ENCODE results near the gene ZNF343. TPM values are rescaled to one million over a fixed set of nuclear protein-coding genes. Genes with fewer than 3 reads are reported as not detected.
"Not testable (repeated sequence)": the region's sequence is repeated elsewhere in the genome, so short reads cannot be mapped to it uniquely, and the experiment has no call there.

The ZNF343 gene
- total RNA-seq, 1 donor from 2014 or later, result 15.5 TPM

DNA sequence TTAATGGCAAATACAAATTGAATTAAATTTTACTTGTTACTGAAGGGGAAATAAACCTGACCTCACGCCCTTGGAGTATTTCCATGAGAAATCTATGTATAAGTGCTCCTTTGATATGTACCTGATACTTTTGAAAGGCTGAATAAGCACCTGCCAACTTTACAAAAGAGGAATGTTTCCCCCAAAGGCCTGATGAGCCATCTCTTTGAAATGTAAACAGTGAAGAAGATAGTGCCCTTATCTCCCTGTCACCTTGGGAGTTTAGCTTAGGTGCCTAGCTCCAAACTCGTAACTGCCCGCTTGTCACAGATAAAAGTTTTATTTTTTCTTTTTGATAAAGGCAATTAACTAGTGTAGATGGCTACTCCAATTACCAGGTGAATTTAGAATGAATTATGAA, 1.1 kb upstream of the ZNF343 start:
- H3K27me3 Mint-ChIP-seq (ENCODE audit: unreplicated experiment), result no peaks in the 10 kb centered on the region
- no peak overlapping the region for H3K4me3 Mint-ChIP-seq (ENCODE audit: unreplicated experiment)
- H3K9me3 Mint-ChIP-seq (ENCODE audit: unreplicated experiment), result peaks cover 7% of the 10 kb centered on the region

GRCh38 chr20:2509468-2509781, 710 bp upstream of the ZNF343 start:
- peaks cover 4% of the 10 kb centered on the region for H3K4me1 Mint-ChIP-seq (ENCODE audit: low read depth, unreplicated experiment)
- no peaks in the 10 kb centered on the region for H3K36me3 Mint-ChIP-seq (ENCODE audit: unreplicated experiment)
- H3K4me3 Mint-ChIP-seq (ENCODE audit: unreplicated experiment), result peak overlapping the region; percentile 100
- H3K27ac Mint-ChIP-seq (ENCODE audit: unreplicated experiment), result peak overlapping the region; percentile 98
- TF ChIP-seq CTCF (IDR thresholded peaks at IDR 0.05; ENCODE audit: partially characterized antibody, unreplicated experiment), result no peak
- no peaks in the 10 kb centered on the region for H3K27me3 Mint-ChIP-seq (ENCODE audit: unreplicated experiment)
- H3K9me3 Mint-ChIP-seq (ENCODE audit: unreplicated experiment), result peaks cover 7% of the 10 kb centered on the region
- DNase-seq, result peak; percentile 28

More for the DNA sequence above, 1.1 kb upstream of the ZNF343 start:
- no peak for DNase-seq
- TF ChIP-seq CTCF (IDR thresholded peaks at IDR 0.05; ENCODE audit: partially characterized antibody, unreplicated experiment), result no peak
- H3K27ac Mint-ChIP-seq (ENCODE audit: unreplicated experiment), result no peak overlapping the region
- H3K36me3 Mint-ChIP-seq (ENCODE audit: unreplicated experiment), result no peaks in the 10 kb centered on the region
- peaks cover 4% of the 10 kb centered on the region for H3K4me1 Mint-ChIP-seq (ENCODE audit: low read depth, unreplicated experiment)

GRCh38 chr20:2507875-2508630, 662 bp downstream of the ZNF343 start:
- TF ChIP-seq CTCF (IDR thresholded peaks at IDR 0.05; ENCODE audit: partially characterized antibody, unreplicated experiment), result no peak
- Mint-ChIP-seq H3K9me3 (ENCODE audit: unreplicated experiment) (peaks cover 7% of the 10 kb centered on the region), H3K27me3 (ENCODE audit: unreplicated experiment) (peaks cover 2% of the 10 kb centered on the region), H3K36me3 (ENCODE audit: unreplicated experiment) (no peaks in the 10 kb centered on the region), H3K4me1 (ENCODE audit: low read depth, unreplicated experiment) (peaks cover 4% of the 10 kb centered on the region), H3K27ac (ENCODE audit: unreplicated experiment) (peak overlapping the region; percentile 98), H3K4me3 (ENCODE audit: unreplicated experiment) (peak overlapping the region; percentile 100)
- no peak for DNase-seq

DNA sequence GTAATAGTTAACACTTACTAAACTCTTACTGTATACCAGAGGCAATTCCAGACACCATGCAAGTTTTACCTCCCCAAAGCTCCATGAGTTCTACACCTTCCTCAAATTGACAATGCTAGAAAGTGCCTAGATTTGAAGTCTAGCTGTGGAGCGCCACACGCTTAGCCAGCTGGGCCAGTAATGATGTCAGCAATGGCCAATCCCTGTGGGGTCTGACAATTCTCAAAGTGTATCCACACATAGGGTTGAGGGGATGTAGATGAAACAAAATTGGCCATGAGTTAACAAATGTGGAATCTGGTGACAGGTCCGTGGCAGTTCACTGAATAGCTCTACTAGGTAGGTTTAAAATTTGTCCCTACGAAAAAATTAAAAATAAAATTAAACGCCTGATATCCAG, 1.3 kb downstream of the ZNF343 start:
- peaks cover 7% of the 10 kb centered on the region for H3K9me3 Mint-ChIP-seq (ENCODE audit: unreplicated experiment)
- no peak for TF ChIP-seq CTCF (IDR thresholded peaks at IDR 0.05; ENCODE audit: partially characterized antibody, unreplicated experiment)
- peaks cover 4% of the 10 kb centered on the region for H3K4me1 Mint-ChIP-seq (ENCODE audit: low read depth, unreplicated experiment)
- H3K36me3 Mint-ChIP-seq (ENCODE audit: unreplicated experiment), result no peaks in the 10 kb centered on the region
- H3K4me3 Mint-ChIP-seq (ENCODE audit: unreplicated experiment), result peak overlapping the region; percentile 100
- H3K27me3 Mint-ChIP-seq (ENCODE audit: unreplicated experiment), result peaks cover 3% of the 10 kb centered on the region
- no peak for DNase-seq
- H3K27ac Mint-ChIP-seq (ENCODE audit: unreplicated experiment), result peak overlapping the region; percentile 17

- H3K27me3 Mint-ChIP-seq (ENCODE audit: unreplicated experiment); H3K4me1 Mint-ChIP-seq (ENCODE audit: low read depth, unreplicated experiment); H3K36me3 Mint-ChIP-seq (ENCODE audit: unreplicated experiment); DNase-seq; H3K27ac Mint-ChIP-seq (ENCODE audit: unreplicated experiment); H3K9me3 Mint-ChIP-seq (ENCODE audit: unreplicated experiment); H3K4me3 Mint-ChIP-seq (ENCODE audit: unreplicated experiment): not testable (repeated sequence)
Measured at GRCh38 chr20:2506426-2506825, 2.3 kb downstream of the ZNF343 start.

- H3K4me3 Mint-ChIP-seq (ENCODE audit: unreplicated experiment); DNase-seq; H3K36me3 Mint-ChIP-seq (ENCODE audit: unreplicated experiment); H3K27me3 Mint-ChIP-seq (ENCODE audit: unreplicated experiment); H3K27ac Mint-ChIP-seq (ENCODE audit: unreplicated experiment); H3K4me1 Mint-ChIP-seq (ENCODE audit: low read depth, unreplicated experiment): not testable (repeated sequence)
- peaks cover 11% of the 10 kb centered on the region for H3K9me3 Mint-ChIP-seq (ENCODE audit: unreplicated experiment)
Measured at GRCh38 chr20:2504803-2505202, 3.9 kb downstream of the ZNF343 start.

DNA sequence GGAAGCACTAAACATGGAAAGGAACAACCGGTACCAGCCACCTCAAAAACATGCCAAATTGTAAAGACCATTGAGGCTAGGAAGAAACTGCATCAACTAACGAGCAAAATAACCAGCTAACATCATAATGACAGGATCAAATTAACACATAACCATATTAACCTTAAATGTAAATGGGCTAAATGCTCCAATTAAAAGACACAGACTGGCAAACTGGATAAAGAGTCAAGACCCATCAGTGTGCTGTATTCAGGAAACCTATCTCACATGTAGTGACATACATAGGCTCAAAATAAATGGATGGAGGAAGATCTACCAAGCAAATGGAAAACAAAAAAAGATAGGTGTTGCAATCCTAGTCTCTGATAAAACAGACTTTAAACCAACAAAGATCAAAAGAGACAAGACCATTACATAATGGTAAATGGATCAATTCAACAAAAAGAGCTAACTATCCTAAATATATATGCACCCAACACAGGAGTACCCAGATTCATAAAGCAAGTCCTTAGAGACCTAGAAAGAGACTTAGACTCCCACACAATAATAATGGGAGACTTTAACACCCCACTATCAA, 5.8 kb downstream of the ZNF343 start:
- H3K36me3 Mint-ChIP-seq (ENCODE audit: unreplicated experiment), result peaks cover 12% of the 10 kb centered on the region
- DNase-seq; H3K27me3 Mint-ChIP-seq (ENCODE audit: unreplicated experiment); H3K9me3 Mint-ChIP-seq (ENCODE audit: unreplicated experiment); H3K27ac Mint-ChIP-seq (ENCODE audit: unreplicated experiment); H3K4me1 Mint-ChIP-seq (ENCODE audit: low read depth, unreplicated experiment); H3K4me3 Mint-ChIP-seq (ENCODE audit: unreplicated experiment): not testable (repeated sequence)
